ENCODE results near the gene UGT2B15.
"Not testable (repeated sequence)": the region's sequence is repeated elsewhere in the genome, so short reads cannot be mapped to it uniquely, and the experiment has no call there.

- not testable (repeated sequence) for TF ChIP-seq CREB5 (CRISPR knock-in tag; IDR thresholded peaks at IDR 0.05; ENCODE audit: low read depth); ZFP3 (CRISPR knock-in tag; IDR thresholded peaks at IDR 0.05); ZFP30 (CRISPR knock-in tag; IDR thresholded peaks at IDR 0.05); CSRNP3 (CRISPR knock-in tag; IDR thresholded peaks at IDR 0.05); TSHZ2 (CRISPR knock-in tag; IDR thresholded peaks at IDR 0.05); ARNTL (CRISPR knock-in tag; IDR thresholded peaks at IDR 0.05; ENCODE audit: borderline replicate concordance, low read depth); ZC3H10 (CRISPR knock-in tag; IDR thresholded peaks at IDR 0.05); PATZ1 (CRISPR knock-in tag; IDR thresholded peaks at IDR 0.05; ENCODE audit: borderline replicate concordance); ISL1 (CRISPR knock-in tag; IDR thresholded peaks at IDR 0.05); BACH2 (CRISPR knock-in tag; IDR thresholded peaks at IDR 0.05; ENCODE audit: borderline replicate concordance); GLIS3 (CRISPR knock-in tag; IDR thresholded peaks at IDR 0.05)
Measured at GRCh38 chr4:68656445-68656973, 13.9 kb downstream of the UGT2B15 start.

Data from SK-N-SH treated with all-trans-retinoic acid at 6 μM for 48 hours (cell line).